Psoas muscle (tissue), 8 donors: ENCODE results near the gene CENPE. TPM values are rescaled to one million over a fixed set of nuclear protein-coding genes. Genes with fewer than 3 reads are reported as not detected.
"Not testable (repeated sequence)": the region's sequence is repeated elsewhere in the genome, so short reads cannot be mapped to it uniquely, and the experiment has no call there.

ENCODE experiments used
- ATAC-seq, 4 donors: fragments of 200-7000 bp; cut with Tn5 transposase; one replicate each; pipeline ENCODE4 v1.9.1; 2020; ENCODE audit warnings: moderate library complexity in 3 of 4, mild to moderate bottlenecking in 2 of 4
- DNase-seq, 2 donors: peaks; one replicate each; pipeline ENCODE4 v3.0.0-alpha.2; 2020
- H3K27ac ChIP-seq: fragments of 200-600 bp; one replicate; pipeline ENCODE4 v1.8.0; 2022
- H3K27me3 ChIP-seq, 3 donors: fragments of 200-600 bp in 1 of 3; one replicate each; pipeline versions ENCODE4 v1.6.1 to v1.8.0; 2013 to 2022; ENCODE audit warnings: low read length in 2 of 3, mild to moderate bottlenecking in 2 of 3, moderate library complexity in 1 of 3; ENCODE audit not compliant: insufficient read depth in 3 of 3
- H3K36me3 ChIP-seq, 2 donors: fragments of 200-600 bp in 1 of 2; one replicate each; pipeline versions ENCODE4 v1.6.1 to v1.8.0; 2013 to 2022; ENCODE audit warnings: low read depth in 1 of 2, mild to moderate bottlenecking in 1 of 2, moderate library complexity in 1 of 2; ENCODE audit not compliant: insufficient read depth in 1 of 2
- H3K4me1 ChIP-seq: fragments of 200-600 bp; one replicate; pipeline ENCODE4 v1.8.0; 2022
- H3K4me3 ChIP-seq: fragments of 200-600 bp; one replicate; pipeline ENCODE4 v1.8.0; 2022; ENCODE audit warnings: mild to moderate bottlenecking
- H3K9me3 ChIP-seq: fragments of 200-600 bp; one replicate; pipeline ENCODE4 v1.8.0; 2022
- CTCF ChIP-seq: fragments of 200-600 bp; IDR thresholded peaks from one replicate; pipeline ENCODE4 v1.8.0; 2022; ENCODE audit warnings: antibody characterized with exemption
- WGBS, 3 donors: extraction: QIAGEN DNeasy Blood & Tissue Kit; methylation state at CpG; one replicate each; pipeline versions ENCODE4 v1.1.6 to v1.1.7; 2013; 5-methylcytosine and 5-hydroxymethylcytosine counted together
- intact Hi-C, 2 donors: fragments of 100-400 bp; cut with DNase I; formaldehyde crosslinking; loops; one replicate each; pipeline versions ENCODE4 v1.11.0 to v1.14.2; 2022
- polyA plus RNA-seq, 3 donors: library from polyadenylated mRNA; stranded (reverse); fragments of 200-250 nt; gene quantifications; one replicate each; pipeline ENCODE4 v1.2.3, GENCODE V29; 2013
- total RNA-seq, 4 donors: library from RNA; stranded (reverse); fragmentation: NEBNext Ultra II Directional in 2 of 4; extraction: Animal tissue kit (Norgen Biotek cat#: 25700) in 2 of 4; gene quantifications; one replicate each; pipeline versions ENCODE4 v1.2.1 to v1.2.4, GENCODE V29; 2021 to 2023
- donor health status: healthy with polysubstance abuse.
- donor health status: DM: no; HTN: no; CAD: no; lungs with moderate emphysema.
- donor health status: Bipolar disorder and iron deficiency.
- donor health status: healthy.
- donor health status: DM: yes; HTN: yes; CAD: no.
- donor health status: DM: no; HTN: no; CAD: no.
- donor health status: DM: no; HTN: no; CAD: no.
- donor health status: DM: yes; HTN: yes; CAD: no.

The CENPE gene
- total and polyA plus RNA-seq, 7 donors = 0.07 to 0.60 (median 0.25) TPM

GRCh38 chr4:103193457-103193856 lies 4.7 kb downstream of the CENPE start:
- H3K4me3 ChIP-seq = no peak overlapping the region
- no peak for DNase-seq
- no peaks in the 10 kb centered on the region for H3K9me3 ChIP-seq
- H3K4me1 ChIP-seq = no peaks in the 10 kb centered on the region
- no peak for TF ChIP-seq CTCF
- no peak for ATAC-seq
- WGBS, 3 donors = 89 to 95% (median 93%) methylated on average over 2 of the region's 2 CpGs
- intact Hi-C loops = no loop called here
- no peak overlapping the region for H3K27ac ChIP-seq
- no peaks in the 10 kb centered on the region for H3K27me3 ChIP-seq
- H3K36me3 ChIP-seq = no peaks in the 10 kb centered on the region

- H3K4me3 ChIP-seq = no peak overlapping the region
- no peaks in the 10 kb centered on the region for H3K4me1 ChIP-seq
- DNase-seq (no peak), ATAC-seq (no peak)
- H3K27me3 ChIP-seq = no peaks in the 10 kb centered on the region
- TF ChIP-seq CTCF = no peak
- intact Hi-C loops = no loop called here
- peaks cover 9% of the 10 kb centered on the region for H3K9me3 ChIP-seq
- H3K36me3 ChIP-seq = no peaks in the 10 kb centered on the region
- H3K27ac ChIP-seq = no peak overlapping the region
Measured at GRCh38 chr4:103171006-103171405, 27.1 kb downstream of the CENPE start.

- ATAC-seq, H3K36me3 ChIP-seq, H3K27ac ChIP-seq, intact Hi-C loops, H3K4me3 ChIP-seq, H3K9me3 ChIP-seq, DNase-seq, H3K27me3 ChIP-seq, H3K4me1 ChIP-seq: not testable (repeated sequence)
- 93 to 99% (median 96%) methylated on average over 2 of the region's 2 CpGs for WGBS, 3 donors
Measured at GRCh38 chr4:103169750-103170149, 28.4 kb downstream of the CENPE start.

- no peak for TF ChIP-seq CTCF
- Histone ChIP-seq H3K27ac (no peak overlapping the region), H3K4me1 (no peaks in the 10 kb centered on the region), H3K9me3 (peaks cover 9% of the 10 kb centered on the region), H3K4me3 (no peak overlapping the region), H3K36me3 (no peaks in the 10 kb centered on the region), H3K27me3 (no peaks in the 10 kb centered on the region)
- 94 to 100% (median 99%) methylated on average over 1 of the region's 1 CpG for WGBS, 3 donors
- no peak for DNase-seq
- ATAC-seq = no peak
- intact Hi-C loops = no loop called here
Measured at GRCh38 chr4:103168993-103169392, 29.1 kb downstream of the CENPE start.

GRCh38 chr4:103162176-103162575 lies 36.0 kb downstream of the CENPE start:
- TF ChIP-seq CTCF = no peak
- ATAC-seq (no peak), DNase-seq (no peak)
- no peak overlapping the region for H3K27ac ChIP-seq
- H3K27me3 ChIP-seq = no peaks in the 10 kb centered on the region
- WGBS, 3 donors = 97 to 100% (median 98%) methylated on average over 2 of the region's 2 CpGs
- intact Hi-C loops = no loop called here
- no peak overlapping the region for H3K4me3 ChIP-seq
- no peaks in the 10 kb centered on the region for H3K4me1 ChIP-seq
- H3K9me3 ChIP-seq = no peaks in the 10 kb centered on the region
- H3K36me3 ChIP-seq = no peaks in the 10 kb centered on the region
